ENCODE data around the gene SPRR5. TPM values are rescaled to one million over a fixed set of nuclear protein-coding genes. Genes with fewer than 3 reads are reported as not detected.

Gene SPRR5
- not detected in 2 replicates for total RNA-seq

DNA sequence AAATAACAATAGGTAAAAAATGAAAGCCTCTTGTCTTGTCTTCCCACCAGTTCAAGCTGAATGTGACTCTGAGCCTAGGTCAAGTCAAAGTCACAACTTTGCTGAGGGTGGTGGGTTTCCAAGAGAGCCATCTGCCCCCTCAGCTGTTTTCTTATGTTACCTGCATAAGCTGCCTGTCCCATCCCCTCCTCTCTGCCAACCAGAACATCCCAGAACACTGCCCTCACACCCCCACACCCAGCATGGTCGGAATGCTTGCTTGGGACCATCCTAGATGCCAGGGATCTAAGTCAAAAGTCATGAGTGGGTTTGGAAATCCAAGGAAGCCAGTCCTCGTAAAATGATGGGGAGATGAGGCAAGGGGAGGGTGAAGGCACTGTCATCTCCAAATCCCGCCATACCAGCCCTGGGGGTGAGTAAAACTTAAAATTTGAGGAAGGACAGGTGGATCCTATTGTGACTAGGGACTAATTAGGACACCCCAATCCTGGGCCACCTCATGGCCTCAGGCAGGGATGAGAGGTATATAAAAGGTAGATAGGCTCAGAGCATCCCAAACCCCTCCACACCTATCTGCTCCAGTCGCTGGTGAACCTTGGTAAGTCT lies at the start of gene SPRR5:
SPRR5 (plus strand) TSS at position 556 of the 606 bp plus-strand sequence. CDS start 1,349 bp downstream, outside the sequence.
- CTCF ChIA-PET = no interaction called here
- Mint-ChIP-seq H3K4me1 (no peaks in the 10 kb centered on the region), H3K4me3 (no peak within 1 kb of the TSS), H3K27ac (no peak within 1 kb of the TSS), H3K36me3 (ENCODE audit: low read depth) (no peaks in the 10 kb centered on the region), H3K27me3 (peaks cover 11% of the 10 kb centered on the region), H3K9me3 (no peaks in the 10 kb centered on the region)
- TF ChIP-seq CTCF (IDR thresholded peaks at IDR 0.05) = no peak
- no peak for ATAC-seq (ENCODE audit: low read depth)
- DNase-seq = no peak
- POLR2A ChIA-PET = no interaction called here
- intact Hi-C loops (cut with micrococcal nuclease) = no loop called here

DNA sequence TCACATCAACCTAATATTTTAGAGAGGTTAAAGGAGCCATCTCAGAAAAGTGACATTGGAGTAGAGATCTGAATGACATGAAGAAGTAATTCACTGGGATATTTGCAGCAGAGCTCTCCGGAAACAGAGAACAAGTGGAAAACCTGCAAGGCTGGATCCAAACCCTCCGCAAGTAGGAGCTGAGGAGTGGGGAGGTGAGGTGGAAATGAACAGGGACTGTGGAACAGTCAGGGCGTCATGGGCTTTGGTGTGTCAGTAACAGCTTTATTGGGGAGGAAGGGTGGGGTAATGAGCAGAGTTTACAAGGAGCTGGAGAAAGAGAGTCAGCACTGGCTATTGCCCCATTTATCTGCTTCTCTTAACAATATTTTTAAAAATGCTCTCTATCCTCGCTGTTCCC lies 48.0 kb upstream of the SPRR5 start:
- TF ChIP-seq CTCF (IDR thresholded peaks at IDR 0.05) = no peak
- DNase-seq = no peak
- ATAC-seq (ENCODE audit: low read depth) = no peak
- intact Hi-C loops (cut with micrococcal nuclease) = no loop called here
- H3K36me3 Mint-ChIP-seq (ENCODE audit: low read depth) = no peaks in the 10 kb centered on the region
- H3K9me3 Mint-ChIP-seq = no peaks in the 10 kb centered on the region
- peaks cover 27% of the 10 kb centered on the region for H3K27me3 Mint-ChIP-seq
- CTCF ChIA-PET = no interaction called here
- no peaks in the 10 kb centered on the region for H3K4me1 Mint-ChIP-seq
- H3K4me3 Mint-ChIP-seq = no peak overlapping the region
- POLR2A ChIA-PET = no interaction called here
- no peak overlapping the region for H3K27ac Mint-ChIP-seq

DNA sequence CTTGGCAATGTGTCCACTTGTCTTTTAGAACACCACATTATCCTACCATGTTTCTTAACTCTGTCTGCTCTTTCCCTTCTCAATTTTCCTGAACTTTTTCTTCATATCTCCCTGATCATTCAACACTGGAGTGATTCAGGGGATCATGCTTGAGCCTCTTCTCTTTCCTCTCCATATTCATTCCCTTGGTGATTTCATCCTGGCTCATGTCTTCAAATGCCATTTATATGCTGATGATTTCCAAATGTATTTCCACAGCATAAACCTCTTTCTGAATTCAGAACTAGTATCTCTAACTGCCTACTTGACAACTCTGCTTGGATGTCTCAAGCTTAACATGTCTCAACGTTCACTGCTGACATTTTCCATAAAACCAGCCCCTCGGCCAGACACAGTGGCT lies 47.1 kb upstream of the SPRR5 start:
- Mint-ChIP-seq H3K36me3 (ENCODE audit: low read depth) (no peaks in the 10 kb centered on the region), H3K9me3 (no peaks in the 10 kb centered on the region), H3K27ac (no peak overlapping the region), H3K4me3 (no peak overlapping the region), H3K27me3 (peaks cover 21% of the 10 kb centered on the region), H3K4me1 (no peaks in the 10 kb centered on the region)
- no peak for TF ChIP-seq CTCF (IDR thresholded peaks at IDR 0.05)
- ATAC-seq (ENCODE audit: low read depth) (no peak), DNase-seq (no peak)
- POLR2A ChIA-PET = no interaction called here
- intact Hi-C loops (cut with micrococcal nuclease) = no loop called here
- CTCF ChIA-PET = no interaction called here

GRCh38 chr1:152901631-152902030 lies 45.4 kb upstream of the SPRR5 start:
- Mint-ChIP-seq H3K4me3 (no peak overlapping the region), H3K9me3 (no peaks in the 10 kb centered on the region), H3K27me3 (peaks cover 20% of the 10 kb centered on the region), H3K4me1 (no peaks in the 10 kb centered on the region), H3K36me3 (ENCODE audit: low read depth) (no peaks in the 10 kb centered on the region), H3K27ac (no peak overlapping the region)
- DNase-seq = no peak
- CTCF ChIA-PET = no interaction called here
- no peak for ATAC-seq (ENCODE audit: low read depth)
- no peak for TF ChIP-seq CTCF (IDR thresholded peaks at IDR 0.05)
- POLR2A ChIA-PET = no interaction called here
- intact Hi-C loops (cut with micrococcal nuclease) = no loop called here

- no peak for DNase-seq
- Mint-ChIP-seq H3K4me1 (no peaks in the 10 kb centered on the region), H3K36me3 (ENCODE audit: low read depth) (no peaks in the 10 kb centered on the region), H3K27me3 (peaks cover 17% of the 10 kb centered on the region), H3K27ac (no peak overlapping the region), H3K4me3 (no peak overlapping the region), H3K9me3 (no peaks in the 10 kb centered on the region)
- POLR2A ChIA-PET = no interaction called here
- TF ChIP-seq CTCF (IDR thresholded peaks at IDR 0.05) = no peak
- CTCF ChIA-PET = no interaction called here
- intact Hi-C loops (cut with micrococcal nuclease) = no loop called here
- no peak for ATAC-seq (ENCODE audit: low read depth)
These were observed 44.4 kb upstream of the SPRR5 start for GRCh38 chr1:152902636-152903035.
